ENCODE data around the gene RACK1. TPM values are rescaled to one million over a fixed set of nuclear protein-coding genes. Genes with fewer than 3 reads are reported as not detected.

RACK1 gene
- total RNA-seq, 1 donor from 2014 or later: 1,656 TPM

- no peak for TF ChIP-seq CTCF (IDR thresholded peaks at IDR 0.05; ENCODE audit: insufficient read depth, low read depth, low read length)
- no peak for TF ChIP-seq EZH2 (IDR thresholded peaks at IDR 0.05; ENCODE audit: insufficient read depth, low read length)
- Histone ChIP-seq H3K4me1 (ENCODE audit: insufficient read depth, low read length) (no peaks in the 10 kb centered on the region), H4K20me1 (ENCODE audit: insufficient read depth, low read length) (peaks cover 41% of the 10 kb centered on the region), H3K9me3 (ENCODE audit: insufficient read depth, low read depth, low read length) (no peaks in the 10 kb centered on the region), H3K36me3 (ENCODE audit: insufficient read depth, low read length) (peaks cover 19% of the 10 kb centered on the region), H3K9ac (ENCODE audit: low read length) (no peak overlapping the region), H3K4me3 (ENCODE audit: insufficient read depth, low read depth, low read length) (no peak overlapping the region), H3K27me3 (ENCODE audit: insufficient read depth, low read length) (no peaks in the 10 kb centered on the region), H3K27ac (ENCODE audit: low read depth, low read length) (no peak overlapping the region), H3K79me2 (ENCODE audit: insufficient read depth, low read length) (peaks cover 15% of the 10 kb centered on the region), H2AFZ (ENCODE audit: low read depth, low read length) (no peak overlapping the region), H3K4me2 (ENCODE audit: low read length) (no peak overlapping the region)
- Mint-ChIP-seq H3K4me3 (ENCODE audit: unreplicated experiment) (no peak overlapping the region), H3K27ac (ENCODE audit: unreplicated experiment) (peak overlapping the region; percentile 47), H3K36me3 (ENCODE audit: low read depth, unreplicated experiment) (peaks cover 5% of the 10 kb centered on the region), H3K9me3 (ENCODE audit: unreplicated experiment) (no peaks in the 10 kb centered on the region), H3K27me3 (ENCODE audit: low read depth, unreplicated experiment) (no peaks in the 10 kb centered on the region), H3K4me1 (ENCODE audit: low read depth, unreplicated experiment) (peaks cover under 1% of the 10 kb centered on the region)
- no peak for FAIRE-seq
- DNase-seq (ENCODE audit: low read depth): no peak
Measured at GRCh38 chr5:181230551-181230950, 13.2 kb downstream of the RACK1 start.

GRCh38 chr5:181229996-181230395, 13.7 kb downstream of the RACK1 start:
- H3K27me3 ChIP-seq (ENCODE audit: insufficient read depth, low read length): no peaks in the 10 kb centered on the region
- H3K4me1 ChIP-seq (ENCODE audit: insufficient read depth, low read length): no peaks in the 10 kb centered on the region
- no peak for TF ChIP-seq EZH2 (IDR thresholded peaks at IDR 0.05; ENCODE audit: insufficient read depth, low read length)
- TF ChIP-seq CTCF (IDR thresholded peaks at IDR 0.05; ENCODE audit: insufficient read depth, low read depth, low read length): no peak
- peaks cover 2% of the 10 kb centered on the region for H3K4me1 Mint-ChIP-seq (ENCODE audit: low read depth, unreplicated experiment)
- no peaks in the 10 kb centered on the region for H3K9me3 Mint-ChIP-seq (ENCODE audit: unreplicated experiment)
- H3K9ac ChIP-seq (ENCODE audit: low read length): no peak overlapping the region
- DNase-seq (ENCODE audit: low read depth): no peak
- H3K9me3 ChIP-seq (ENCODE audit: insufficient read depth, low read depth, low read length): no peaks in the 10 kb centered on the region
- FAIRE-seq: no peak
- H4K20me1 ChIP-seq (ENCODE audit: insufficient read depth, low read length): peaks cover 36% of the 10 kb centered on the region
- H3K27ac ChIP-seq (ENCODE audit: low read depth, low read length): no peak overlapping the region
- no peak overlapping the region for H3K4me2 ChIP-seq (ENCODE audit: low read length)
- no peaks in the 10 kb centered on the region for H3K27me3 Mint-ChIP-seq (ENCODE audit: low read depth, unreplicated experiment)
- peaks cover 20% of the 10 kb centered on the region for H3K79me2 ChIP-seq (ENCODE audit: insufficient read depth, low read length)
- H2AFZ ChIP-seq (ENCODE audit: low read depth, low read length): no peak overlapping the region
- H3K4me3 ChIP-seq (ENCODE audit: insufficient read depth, low read depth, low read length): no peak overlapping the region
- no peak overlapping the region for H3K27ac Mint-ChIP-seq (ENCODE audit: unreplicated experiment)
- H3K36me3 ChIP-seq (ENCODE audit: insufficient read depth, low read length): peaks cover 15% of the 10 kb centered on the region
- peaks cover 5% of the 10 kb centered on the region for H3K36me3 Mint-ChIP-seq (ENCODE audit: low read depth, unreplicated experiment)
- no peak overlapping the region for H3K4me3 Mint-ChIP-seq (ENCODE audit: unreplicated experiment)

- FAIRE-seq (no peak), DNase-seq (ENCODE audit: low read depth) (no peak)
- Mint-ChIP-seq H3K36me3 (ENCODE audit: low read depth, unreplicated experiment) (no peaks in the 10 kb centered on the region), H3K27ac (ENCODE audit: unreplicated experiment) (peak overlapping the region; percentile 96), H3K27me3 (ENCODE audit: low read depth, unreplicated experiment) (no peaks in the 10 kb centered on the region), H3K4me1 (ENCODE audit: low read depth, unreplicated experiment) (peaks cover 8% of the 10 kb centered on the region), H3K4me3 (ENCODE audit: unreplicated experiment) (peak overlapping the region; percentile 94), H3K9me3 (ENCODE audit: unreplicated experiment) (no peaks in the 10 kb centered on the region)
- Histone ChIP-seq H3K79me2 (ENCODE audit: insufficient read depth, low read length) (peaks cover 34% of the 10 kb centered on the region), H3K36me3 (ENCODE audit: insufficient read depth, low read length) (peaks cover 4% of the 10 kb centered on the region), H3K4me3 (ENCODE audit: insufficient read depth, low read depth, low read length) (peak overlapping the region; percentile 74), H4K20me1 (ENCODE audit: insufficient read depth, low read length) (peaks cover 7% of the 10 kb centered on the region), H3K9ac (ENCODE audit: low read length) (peak overlapping the region; percentile 92), H3K4me2 (ENCODE audit: low read length) (peak overlapping the region; percentile 100), H3K27ac (ENCODE audit: low read depth, low read length) (no peak overlapping the region), H3K4me1 (ENCODE audit: insufficient read depth, low read length) (peaks cover 18% of the 10 kb centered on the region), H3K9me3 (ENCODE audit: insufficient read depth, low read depth, low read length) (no peaks in the 10 kb centered on the region), H3K27me3 (ENCODE audit: insufficient read depth, low read length) (no peaks in the 10 kb centered on the region), H2AFZ (ENCODE audit: low read depth, low read length) (peak overlapping the region; percentile 74)
- TF ChIP-seq CTCF (IDR thresholded peaks at IDR 0.05; ENCODE audit: insufficient read depth, low read depth, low read length) (no peak), EZH2 (IDR thresholded peaks at IDR 0.05; ENCODE audit: insufficient read depth, low read length) (no peak)
Measured at GRCh38 chr5:181224390-181225229, 19.1 kb downstream of the RACK1 start.

Data from astrocyte (in vitro differentiated cells and primary cell).